Measurements from ENCODE around the gene PPP1R16B. TPM values are rescaled to one million over a fixed set of nuclear protein-coding genes. Genes with fewer than 3 reads are reported as not detected.

PPP1R16B gene
- total and polyA plus RNA-seq, 7 experiments from 2014 or later: 11.4 to 75.4 (median 21.5) TPM

DNA sequence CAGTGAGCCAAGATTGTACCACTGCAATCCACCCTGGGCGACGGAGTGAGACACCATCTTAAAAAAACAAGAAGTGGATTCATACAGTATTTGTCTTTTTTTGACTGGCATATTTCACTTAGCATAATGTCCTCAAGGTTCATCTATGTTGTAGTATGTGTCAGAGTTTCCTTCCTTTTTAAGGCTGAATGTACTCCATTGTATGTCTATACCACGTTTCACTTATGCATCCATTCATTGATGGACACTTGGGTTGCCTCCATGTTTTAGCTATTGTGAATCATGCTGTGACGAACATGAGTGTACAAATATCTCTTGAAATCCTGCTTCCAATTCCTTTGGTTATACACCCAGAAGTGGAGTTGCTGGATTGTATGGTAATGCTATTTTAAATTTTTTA lies 91.8 kb downstream of the PPP1R16B start:
- Mint-ChIP-seq H3K36me3 (peaks cover 5 to 29% (median 19%) of the 10 kb centered on the region in 5 donors), H3K4me1 (peaks cover 21 to 34% (median 25%) of the 10 kb centered on the region in 7 donors), H3K27me3 (no peaks in the 10 kb centered on the region), H3K4me3 (no peak overlapping the region), H3K27ac (no peak overlapping the region), H3K9me3 (no peaks in the 10 kb centered on the region)
- H3K4me1 ChIP-seq (ENCODE audit: control insufficient read depth in 2 of 2, insufficient read depth in 2 of 2, low read length in 2 of 2): peaks cover 7 to 10% of the 10 kb centered on the region in 2 donors
- intact Hi-C loops (cut with micrococcal nuclease): no loop called here
- CTCF ChIA-PET: interaction anchor here (1.5 kb wide), 1 partner anchor 252 kb away, joined by 5 read pairs; no protein-coding TSS in a partner anchor
- H3K36me3 ChIP-seq (ENCODE audit: control insufficient read depth in 2 of 3, insufficient read depth in 3 of 3, low read length in 3 of 3): peaks cover 7 to 70% (median 18%) of the 10 kb centered on the region in 3 experiments
- no peaks in the 10 kb centered on the region for H3K27me3 ChIP-seq (ENCODE audit: control insufficient read depth in 2 of 2, insufficient read depth in 2 of 2, low read length in 2 of 2)
- H3K27ac ChIP-seq (ENCODE audit: low read depth, low read length): no peak overlapping the region
- no peaks in the 10 kb centered on the region for H3K9me3 ChIP-seq (ENCODE audit: control insufficient read depth in 2 of 3, low read length in 3 of 3)
- POLR2A ChIA-PET: no interaction called here
- DNase-seq (no peak), ATAC-seq (no peak)
- no peak overlapping the region for H3K4me3 ChIP-seq (ENCODE audit: low read length)

GRCh38 chr20:38900606-38901005 lies 95.1 kb downstream of the PPP1R16B start:
- H3K36me3 Mint-ChIP-seq: peaks cover 20 to 60% (median 40%) of the 10 kb centered on the region in 5 donors
- DNase-seq (no peak), ATAC-seq (no peak)
- Histone ChIP-seq H3K27me3 (ENCODE audit: control insufficient read depth in 2 of 2, insufficient read depth in 2 of 2, low read length in 2 of 2) (no peaks in the 10 kb centered on the region), H3K4me3 (ENCODE audit: low read length) (no peak overlapping the region), H3K36me3 (ENCODE audit: control insufficient read depth in 2 of 3, insufficient read depth in 3 of 3, low read length in 3 of 3) (peaks cover 22 to 93% (median 42%) of the 10 kb centered on the region in 3 experiments), H3K4me1 (ENCODE audit: control insufficient read depth in 2 of 2, insufficient read depth in 2 of 2, low read length in 2 of 2) (no peaks in the 10 kb centered on the region), H3K9me3 (ENCODE audit: control insufficient read depth in 2 of 3, low read length in 3 of 3) (no peaks in the 10 kb centered on the region), H3K27ac (ENCODE audit: low read depth, low read length) (no peak overlapping the region)
- H3K9me3 Mint-ChIP-seq: peaks cover 0 to 9% (median 0%) of the 10 kb centered on the region in 11 donors
- intact Hi-C loops (cut with micrococcal nuclease): no loop called here
- no peak overlapping the region for H3K4me3 Mint-ChIP-seq
- no peaks in the 10 kb centered on the region for H3K27me3 Mint-ChIP-seq
- peak overlapping the region in 1 of 9 donors; percentile 22 for H3K27ac Mint-ChIP-seq
- CTCF ChIA-PET: no interaction called here
- H3K4me1 Mint-ChIP-seq: peaks cover 0 to 8% (median 5%) of the 10 kb centered on the region in 7 donors
- POLR2A ChIA-PET: no interaction called here

GRCh38 chr20:38902601-38903000 lies 97.1 kb downstream of the PPP1R16B start:
- H3K9me3 Mint-ChIP-seq: peaks cover 0 to 10% (median 0%) of the 10 kb centered on the region in 11 donors
- DNase-seq: no peak
- intact Hi-C loops (cut with micrococcal nuclease): no loop called here
- H3K27ac Mint-ChIP-seq: no peak overlapping the region
- ChIA-PET CTCF (no interaction called here), POLR2A (no interaction called here)
- Histone ChIP-seq H3K36me3 (ENCODE audit: control insufficient read depth in 2 of 3, insufficient read depth in 3 of 3, low read length in 3 of 3) (peaks cover 25 to 90% (median 45%) of the 10 kb centered on the region in 3 experiments), H3K4me1 (ENCODE audit: control insufficient read depth in 2 of 2, insufficient read depth in 2 of 2, low read length in 2 of 2) (no peaks in the 10 kb centered on the region), H3K4me3 (ENCODE audit: low read length) (no peak overlapping the region), H3K27ac (ENCODE audit: low read depth, low read length) (no peak overlapping the region), H3K9me3 (ENCODE audit: control insufficient read depth in 2 of 3, low read length in 3 of 3) (no peaks in the 10 kb centered on the region), H3K27me3 (ENCODE audit: control insufficient read depth in 2 of 2, insufficient read depth in 2 of 2, low read length in 2 of 2) (no peaks in the 10 kb centered on the region)
- no peak overlapping the region for H3K4me3 Mint-ChIP-seq
- ATAC-seq: no peak
- H3K4me1 Mint-ChIP-seq: peaks cover 0 to 7% (median 0%) of the 10 kb centered on the region in 7 donors
- peaks cover 29 to 60% (median 47%) of the 10 kb centered on the region in 5 donors for H3K36me3 Mint-ChIP-seq
- no peaks in the 10 kb centered on the region for H3K27me3 Mint-ChIP-seq

GRCh38 chr20:38903335-38903734 lies 97.8 kb downstream of the PPP1R16B start:
- Mint-ChIP-seq H3K36me3 (peaks cover 36 to 58% (median 47%) of the 10 kb centered on the region in 5 donors), H3K27me3 (no peaks in the 10 kb centered on the region), H3K27ac (peak overlapping the region in 2 of 9 donors; percentile 6 to 76), H3K4me3 (no peak overlapping the region), H3K9me3 (peaks cover 0 to 10% (median 0%) of the 10 kb centered on the region in 11 donors), H3K4me1 (peaks cover 0 to 7% (median 0%) of the 10 kb centered on the region in 7 donors)
- H3K27me3 ChIP-seq (ENCODE audit: control insufficient read depth in 2 of 2, insufficient read depth in 2 of 2, low read length in 2 of 2): no peaks in the 10 kb centered on the region
- no peak overlapping the region for H3K27ac ChIP-seq (ENCODE audit: low read depth, low read length)
- ChIA-PET POLR2A (no interaction called here), CTCF (no interaction called here)
- no peaks in the 10 kb centered on the region for H3K9me3 ChIP-seq (ENCODE audit: control insufficient read depth in 2 of 3, low read length in 3 of 3)
- H3K4me1 ChIP-seq (ENCODE audit: control insufficient read depth in 2 of 2, insufficient read depth in 2 of 2, low read length in 2 of 2): no peaks in the 10 kb centered on the region
- ATAC-seq (no peak), DNase-seq (no peak)
- intact Hi-C loops (cut with micrococcal nuclease): no loop called here
- H3K4me3 ChIP-seq (ENCODE audit: low read length): no peak overlapping the region
- H3K36me3 ChIP-seq (ENCODE audit: control insufficient read depth in 2 of 3, insufficient read depth in 3 of 3, low read length in 3 of 3): peaks cover 33 to 90% (median 41%) of the 10 kb centered on the region in 3 experiments

DNA sequence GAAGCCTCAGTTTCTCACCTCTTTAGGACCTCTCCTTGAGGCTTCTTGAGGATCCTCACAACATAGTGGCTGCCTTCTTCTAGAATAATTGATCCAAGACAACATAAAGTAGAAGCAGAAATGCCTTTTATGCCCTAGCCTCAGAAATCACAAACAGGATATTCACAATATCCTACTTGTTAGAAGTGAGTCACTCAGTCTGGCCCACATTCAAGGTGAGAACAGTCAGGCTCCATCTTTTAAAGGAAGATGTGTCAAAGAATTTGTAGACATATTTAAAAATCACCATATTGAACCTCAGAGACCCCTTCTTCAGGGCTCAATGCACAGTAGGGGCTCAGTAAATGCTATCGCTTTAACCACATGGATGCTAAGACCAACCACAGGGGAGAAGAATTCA lies 99.9 kb downstream of the PPP1R16B start:
- ChIA-PET POLR2A (interaction anchor here (0.7 kb wide), 1 partner anchor 14 kb away, joined by 4 read pairs; no protein-coding TSS in a partner anchor), CTCF (interaction anchor here (1.0 kb wide), 2 partner anchors 10 to 16 kb away, joined by 3 read pairs; no protein-coding TSS in a partner anchor)
- ATAC-seq (no peak), DNase-seq (no peak)
- peaks cover 0 to 7% (median 0%) of the 10 kb centered on the region in 7 donors for H3K4me1 Mint-ChIP-seq
- H3K36me3 Mint-ChIP-seq: peaks cover 36 to 69% (median 47%) of the 10 kb centered on the region in 5 donors
- H3K27ac ChIP-seq (ENCODE audit: low read depth, low read length): no peak overlapping the region
- no peaks in the 10 kb centered on the region for H3K27me3 ChIP-seq (ENCODE audit: control insufficient read depth in 2 of 2, insufficient read depth in 2 of 2, low read length in 2 of 2)
- no peak overlapping the region for H3K27ac Mint-ChIP-seq
- H3K4me1 ChIP-seq (ENCODE audit: control insufficient read depth in 2 of 2, insufficient read depth in 2 of 2, low read length in 2 of 2): no peaks in the 10 kb centered on the region
- H3K36me3 ChIP-seq (ENCODE audit: control insufficient read depth in 2 of 3, insufficient read depth in 3 of 3, low read length in 3 of 3): peaks cover 34 to 95% (median 44%) of the 10 kb centered on the region in 3 experiments
- H3K27me3 Mint-ChIP-seq: no peaks in the 10 kb centered on the region
- intact Hi-C loops (cut with micrococcal nuclease): no loop called here
- no peak overlapping the region for H3K4me3 ChIP-seq (ENCODE audit: low read length)
- no peaks in the 10 kb centered on the region for H3K9me3 ChIP-seq (ENCODE audit: control insufficient read depth in 2 of 3, low read length in 3 of 3)
- H3K9me3 Mint-ChIP-seq: peaks cover 0 to 10% (median 0%) of the 10 kb centered on the region in 11 donors
- no peak overlapping the region for H3K4me3 Mint-ChIP-seq

GRCh38 chr20:38907918-38908677 lies 102.6 kb downstream of the PPP1R16B start:
- Histone ChIP-seq H3K27ac (ENCODE audit: low read depth, low read length) (no peak overlapping the region), H3K36me3 (ENCODE audit: control insufficient read depth in 2 of 3, insufficient read depth in 3 of 3, low read length in 3 of 3) (peaks cover 27 to 85% (median 33%) of the 10 kb centered on the region in 3 experiments), H3K4me3 (ENCODE audit: low read length) (no peak overlapping the region), H3K9me3 (ENCODE audit: control insufficient read depth in 2 of 3, low read length in 3 of 3) (no peaks in the 10 kb centered on the region), H3K27me3 (ENCODE audit: control insufficient read depth in 2 of 2, insufficient read depth in 2 of 2, low read length in 2 of 2) (no peaks in the 10 kb centered on the region), H3K4me1 (ENCODE audit: control insufficient read depth in 2 of 2, insufficient read depth in 2 of 2, low read length in 2 of 2) (no peaks in the 10 kb centered on the region)
- Mint-ChIP-seq H3K4me3 (no peak overlapping the region), H3K4me1 (peaks cover 0 to 7% (median 0%) of the 10 kb centered on the region in 7 donors), H3K36me3 (peaks cover 29 to 58% (median 39%) of the 10 kb centered on the region in 5 donors), H3K27me3 (no peaks in the 10 kb centered on the region), H3K9me3 (peaks cover 0 to 10% (median 0%) of the 10 kb centered on the region in 11 donors), H3K27ac (peak overlapping the region in 1 of 9 donors; percentile 53)
- intact Hi-C loops (cut with micrococcal nuclease): no loop called here
- POLR2A ChIA-PET: no interaction called here
- CTCF ChIA-PET: no interaction called here
- DNase-seq (no peak), ATAC-seq (no peak)
